Stimulated activated memory B cell treated with anti-CD40 and anti-IgM and Interleukin-4, amounts not matched to agents 10 μg/mL and 1 μg/mL and 100 μg/mL, for 72 hours (primary cell): ENCODE measurements around the gene UGT1A9.

Experiments
- ATAC-seq: fragments of 150-1000 bp; cut with Tn5 transposase; 2 replicates; pipeline ENCODE4 v1.10.0; 2021
- H3K27ac Mint-ChIP-seq: one replicate; pipeline ENCODE4 v1.8.0; 2022; ENCODE audit warnings: mild to moderate bottlenecking, mixed read lengths
- H3K27me3 Mint-ChIP-seq: one replicate; pipeline ENCODE4 v1.8.0; 2022; ENCODE audit warnings: mixed read lengths
- H3K36me3 Mint-ChIP-seq: one replicate; pipeline ENCODE4 v1.8.0; 2022; ENCODE audit warnings: mixed read lengths
- H3K4me1 Mint-ChIP-seq: one replicate; pipeline ENCODE4 v1.8.0; 2022; ENCODE audit warnings: mixed read lengths
- H3K4me3 Mint-ChIP-seq: one replicate; pipeline ENCODE4 v1.8.0; 2022; ENCODE audit warnings: mild to moderate bottlenecking, moderate library complexity, mixed read lengths
- H3K9me3 Mint-ChIP-seq: one replicate; pipeline ENCODE4 v1.8.0; 2022; ENCODE audit warnings: mixed read lengths

The UGT1A9 gene

GRCh38 chr2:233778030-233778429 lies 106.3 kb downstream of the UGT1A9 start, which contains the start of gene MROH2A:
TSS of gene MROH2A (plus strand) at chr2:233778330. CDS start at chr2:233779359, 1,029 bp downstream.
- H3K4me1 Mint-ChIP-seq, result no peaks in the 10 kb centered on the region
- peaks cover 10% of the 10 kb centered on the region for H3K36me3 Mint-ChIP-seq
- H3K9me3 Mint-ChIP-seq, result peaks cover 10% of the 10 kb centered on the region
- peaks cover 65% of the 10 kb centered on the region for H3K27me3 Mint-ChIP-seq
- no peak within 1 kb of the TSS for H3K27ac Mint-ChIP-seq
- no peak for ATAC-seq
- no peak within 1 kb of the TSS for H3K4me3 Mint-ChIP-seq

- Mint-ChIP-seq H3K4me1 (no peaks in the 10 kb centered on the region), H3K36me3 (peaks cover 10% of the 10 kb centered on the region), H3K9me3 (peaks cover 10% of the 10 kb centered on the region), H3K4me3 (no peak overlapping the region), H3K27ac (no peak overlapping the region), H3K27me3 (peaks cover 76% of the 10 kb centered on the region)
- peak; percentile 54 for ATAC-seq
Measured at GRCh38 chr2:233779722-233780121, 108.0 kb downstream of the UGT1A9 start.

- H3K36me3 Mint-ChIP-seq, result peaks cover 6% of the 10 kb centered on the region
- H3K9me3 Mint-ChIP-seq, result peaks cover 12% of the 10 kb centered on the region
- no peaks in the 10 kb centered on the region for H3K4me1 Mint-ChIP-seq
- H3K27me3 Mint-ChIP-seq, result peaks cover 74% of the 10 kb centered on the region
- no peak overlapping the region for H3K4me3 Mint-ChIP-seq
- H3K27ac Mint-ChIP-seq, result no peak overlapping the region
- no peak for ATAC-seq
Measured at GRCh38 chr2:233780771-233781170, 109.1 kb downstream of the UGT1A9 start.

- peaks cover 75% of the 10 kb centered on the region for H3K27me3 Mint-ChIP-seq
- peaks cover 13% of the 10 kb centered on the region for H3K9me3 Mint-ChIP-seq
- H3K4me1 Mint-ChIP-seq, result no peaks in the 10 kb centered on the region
- no peak overlapping the region for H3K27ac Mint-ChIP-seq
- H3K4me3 Mint-ChIP-seq, result no peak overlapping the region
- no peaks in the 10 kb centered on the region for H3K36me3 Mint-ChIP-seq
- ATAC-seq, result no peak
Measured at GRCh38 chr2:233789554-233789953, 117.9 kb downstream of the UGT1A9 start.

- ATAC-seq, result peak; percentile 31
- Mint-ChIP-seq H3K36me3 (no peaks in the 10 kb centered on the region), H3K27me3 (peaks cover 68% of the 10 kb centered on the region), H3K27ac (no peak overlapping the region), H3K4me1 (no peaks in the 10 kb centered on the region), H3K9me3 (peaks cover 4% of the 10 kb centered on the region), H3K4me3 (no peak overlapping the region)
Measured at GRCh38 chr2:233791151-233791882, 119.6 kb downstream of the UGT1A9 start.

GRCh38 chr2:233791883-233792329 lies 120.2 kb downstream of the UGT1A9 start:
- ATAC-seq, result no peak
- Mint-ChIP-seq H3K27ac (no peak overlapping the region), H3K4me1 (no peaks in the 10 kb centered on the region), H3K4me3 (no peak overlapping the region), H3K36me3 (no peaks in the 10 kb centered on the region), H3K9me3 (peaks cover 2% of the 10 kb centered on the region), H3K27me3 (peaks cover 65% of the 10 kb centered on the region)

- peaks cover 2% of the 10 kb centered on the region for H3K9me3 Mint-ChIP-seq
- H3K4me1 Mint-ChIP-seq, result no peaks in the 10 kb centered on the region
- H3K27me3 Mint-ChIP-seq, result peaks cover 65% of the 10 kb centered on the region
- ATAC-seq, result no peak
- H3K36me3 Mint-ChIP-seq, result no peaks in the 10 kb centered on the region
- H3K4me3 Mint-ChIP-seq, result no peak overlapping the region
- no peak overlapping the region for H3K27ac Mint-ChIP-seq
Measured at GRCh38 chr2:233792720-233793119, 121.0 kb downstream of the UGT1A9 start.

- Mint-ChIP-seq H3K36me3 (no peaks in the 10 kb centered on the region), H3K4me3 (no peak overlapping the region), H3K9me3 (peaks cover 2% of the 10 kb centered on the region), H3K27me3 (peaks cover 71% of the 10 kb centered on the region), H3K4me1 (no peaks in the 10 kb centered on the region), H3K27ac (no peak overlapping the region)
- ATAC-seq, result no peak
Measured at GRCh38 chr2:233793465-233794127, 121.9 kb downstream of the UGT1A9 start.

- Mint-ChIP-seq H3K4me1 (no peaks in the 10 kb centered on the region), H3K4me3 (no peak overlapping the region), H3K27me3 (peaks cover 68% of the 10 kb centered on the region), H3K9me3 (peaks cover 2% of the 10 kb centered on the region), H3K27ac (no peak overlapping the region), H3K36me3 (no peaks in the 10 kb centered on the region)
- ATAC-seq, result no peak
Measured at GRCh38 chr2:233794128-233794658, 122.5 kb downstream of the UGT1A9 start.

GRCh38 chr2:233795735-233796171 lies 124.1 kb downstream of the UGT1A9 start:
- H3K27me3 Mint-ChIP-seq, result peaks cover 52% of the 10 kb centered on the region
- no peak for ATAC-seq
- H3K9me3 Mint-ChIP-seq, result peaks cover 4% of the 10 kb centered on the region
- H3K4me3 Mint-ChIP-seq, result no peak overlapping the region
- H3K27ac Mint-ChIP-seq, result no peak overlapping the region
- no peaks in the 10 kb centered on the region for H3K4me1 Mint-ChIP-seq
- H3K36me3 Mint-ChIP-seq, result no peaks in the 10 kb centered on the region

- H3K27ac Mint-ChIP-seq, result no peak overlapping the region
- no peaks in the 10 kb centered on the region for H3K36me3 Mint-ChIP-seq
- peaks cover 4% of the 10 kb centered on the region for H3K4me1 Mint-ChIP-seq
- H3K27me3 Mint-ChIP-seq, result peaks cover 47% of the 10 kb centered on the region
- peaks cover 4% of the 10 kb centered on the region for H3K9me3 Mint-ChIP-seq
- ATAC-seq, result no peak
- no peak overlapping the region for H3K4me3 Mint-ChIP-seq
Measured at GRCh38 chr2:233796254-233796653, 124.6 kb downstream of the UGT1A9 start.

GRCh38 chr2:233798335-233799086 lies 126.8 kb downstream of the UGT1A9 start:
- no peak for ATAC-seq
- no peak overlapping the region for H3K4me3 Mint-ChIP-seq
- peaks cover 38% of the 10 kb centered on the region for H3K27me3 Mint-ChIP-seq
- H3K36me3 Mint-ChIP-seq, result no peaks in the 10 kb centered on the region
- no peak overlapping the region for H3K27ac Mint-ChIP-seq
- H3K4me1 Mint-ChIP-seq, result peaks cover 6% of the 10 kb centered on the region
- H3K9me3 Mint-ChIP-seq, result peaks cover 4% of the 10 kb centered on the region

- no peak for ATAC-seq
- peaks cover 6% of the 10 kb centered on the region for H3K4me1 Mint-ChIP-seq
- no peak overlapping the region for H3K4me3 Mint-ChIP-seq
- peaks cover 4% of the 10 kb centered on the region for H3K9me3 Mint-ChIP-seq
- H3K27me3 Mint-ChIP-seq, result peaks cover 38% of the 10 kb centered on the region
- H3K27ac Mint-ChIP-seq, result no peak overlapping the region
- H3K36me3 Mint-ChIP-seq, result no peaks in the 10 kb centered on the region
Measured at GRCh38 chr2:233799087-233799665, 127.5 kb downstream of the UGT1A9 start.

- Mint-ChIP-seq H3K4me1 (peaks cover 6% of the 10 kb centered on the region), H3K27ac (no peak overlapping the region), H3K36me3 (no peaks in the 10 kb centered on the region), H3K9me3 (peaks cover 4% of the 10 kb centered on the region), H3K27me3 (peaks cover 38% of the 10 kb centered on the region), H3K4me3 (no peak overlapping the region)
- no peak for ATAC-seq
Measured at GRCh38 chr2:233799716-233800115, 128.0 kb downstream of the UGT1A9 start.

GRCh38 chr2:233800208-233800607 lies 128.5 kb downstream of the UGT1A9 start:
- no peak overlapping the region for H3K27ac Mint-ChIP-seq
- peaks cover 6% of the 10 kb centered on the region for H3K4me1 Mint-ChIP-seq
- no peak overlapping the region for H3K4me3 Mint-ChIP-seq
- H3K27me3 Mint-ChIP-seq, result peaks cover 37% of the 10 kb centered on the region
- H3K36me3 Mint-ChIP-seq, result no peaks in the 10 kb centered on the region
- ATAC-seq, result no peak
- peaks cover 4% of the 10 kb centered on the region for H3K9me3 Mint-ChIP-seq
